Activated CD4-positive, alpha-beta T cell treated with anti-CD3 and anti-CD28 coated beads, Interleukin-2, amount 10 ng/mL, durations not matched to agents 24 days and 14 days (primary cell): ENCODE measurements around the gene CNN2. TPM values are rescaled to one million over a fixed set of nuclear protein-coding genes. Genes with fewer than 3 reads are reported as not detected.
A peak's percentile ranks its signal among the peaks of the same experiment; 100 is the strongest.

Experiments
- DNase-seq: peaks from one replicate; pipeline ENCODE4 v3.0.0; 2022
- H3K27ac Mint-ChIP-seq: one replicate; pipeline ENCODE4 v1.8.0; 2022; ENCODE audit warnings: mild to moderate bottlenecking, mixed read lengths
- H3K27me3 Mint-ChIP-seq: one replicate; pipeline ENCODE4 v1.8.0; 2022; ENCODE audit warnings: mixed read lengths
- H3K36me3 Mint-ChIP-seq: one replicate; pipeline ENCODE4 v1.8.0; 2022; ENCODE audit warnings: low read depth, mild to moderate bottlenecking, mixed read lengths
- H3K4me1 Mint-ChIP-seq: one replicate; pipeline ENCODE4 v1.8.0; 2021; ENCODE audit warnings: mixed read lengths
- H3K4me3 Mint-ChIP-seq: one replicate; pipeline ENCODE4 v1.8.0; 2022; ENCODE audit warnings: mild to moderate bottlenecking, moderate library complexity, mixed read lengths
- H3K9me3 Mint-ChIP-seq: one replicate; pipeline ENCODE4 v1.8.0; 2021; ENCODE audit warnings: mixed read lengths
- intact Hi-C: fragments of 100-400 bp; cut with micrococcal nuclease; formaldehyde crosslinking; loops from one replicate; pipeline ENCODE4 v1.15.1; 2023
- total RNA-seq: library from RNA; stranded (reverse); gene quantifications from 2 replicates; pipeline ENCODE4 v1.2.3, GENCODE V29; 2022

The CNN2 gene
- total RNA-seq, 1 donor from 2014 or later, result 112 TPM

- Mint-ChIP-seq H3K9me3 (no peaks in the 10 kb centered on the region), H3K27ac (peak overlapping the region; percentile 6), H3K36me3 (peaks cover 5% of the 10 kb centered on the region), H3K27me3 (no peaks in the 10 kb centered on the region), H3K4me1 (peaks cover 4% of the 10 kb centered on the region), H3K4me3 (no peak overlapping the region)
- intact Hi-C loops, result no loop called here
- no peak for DNase-seq
These were observed 24.8 kb downstream of the CNN2 start for GRCh38 chr19:1050989-1051788.

GRCh38 chr19:1051791-1052190 is 25.4 kb downstream of the CNN2 start:
- H3K9me3 Mint-ChIP-seq, result no peaks in the 10 kb centered on the region
- H3K4me1 Mint-ChIP-seq, result peaks cover 7% of the 10 kb centered on the region
- H3K36me3 Mint-ChIP-seq, result peaks cover 11% of the 10 kb centered on the region
- intact Hi-C loops, result no loop called here
- H3K27me3 Mint-ChIP-seq, result no peaks in the 10 kb centered on the region
- H3K4me3 Mint-ChIP-seq, result no peak overlapping the region
- no peak overlapping the region for H3K27ac Mint-ChIP-seq
- DNase-seq, result no peak

GRCh38 chr19:1052349-1052975 is 26.1 kb downstream of the CNN2 start:
- H3K27ac Mint-ChIP-seq, result peak overlapping the region; percentile 66
- H3K27me3 Mint-ChIP-seq, result no peaks in the 10 kb centered on the region
- intact Hi-C loops, result no loop called here
- no peak overlapping the region for H3K4me3 Mint-ChIP-seq
- peaks cover 10% of the 10 kb centered on the region for H3K4me1 Mint-ChIP-seq
- DNase-seq, result no peak
- H3K36me3 Mint-ChIP-seq, result peaks cover 14% of the 10 kb centered on the region
- no peaks in the 10 kb centered on the region for H3K9me3 Mint-ChIP-seq

GRCh38 chr19:1053176-1054101 is 27.0 kb downstream of the CNN2 start:
- DNase-seq, result no peak
- Mint-ChIP-seq H3K27ac (peak overlapping the region; percentile 66), H3K36me3 (peaks cover 15% of the 10 kb centered on the region), H3K27me3 (no peaks in the 10 kb centered on the region), H3K4me1 (peaks cover 15% of the 10 kb centered on the region), H3K9me3 (no peaks in the 10 kb centered on the region), H3K4me3 (no peak overlapping the region)
- intact Hi-C loops, result no loop called here

GRCh38 chr19:1054102-1055027 is 28.0 kb downstream of the CNN2 start:
- Mint-ChIP-seq H3K27ac (no peak overlapping the region), H3K4me1 (peaks cover 15% of the 10 kb centered on the region), H3K4me3 (no peak overlapping the region), H3K36me3 (peaks cover 15% of the 10 kb centered on the region), H3K27me3 (no peaks in the 10 kb centered on the region), H3K9me3 (no peaks in the 10 kb centered on the region)
- no peak for DNase-seq
- intact Hi-C loops, result no loop called here

GRCh38 chr19:1055028-1055425 is 28.6 kb downstream of the CNN2 start:
- intact Hi-C loops, result no loop called here
- peaks cover 15% of the 10 kb centered on the region for H3K4me1 Mint-ChIP-seq
- H3K9me3 Mint-ChIP-seq, result no peaks in the 10 kb centered on the region
- H3K4me3 Mint-ChIP-seq, result no peak overlapping the region
- H3K36me3 Mint-ChIP-seq, result peaks cover 15% of the 10 kb centered on the region
- H3K27ac Mint-ChIP-seq, result no peak overlapping the region
- H3K27me3 Mint-ChIP-seq, result no peaks in the 10 kb centered on the region
- no peak for DNase-seq

- Mint-ChIP-seq H3K27me3 (no peaks in the 10 kb centered on the region), H3K27ac (no peak overlapping the region), H3K4me1 (peaks cover 15% of the 10 kb centered on the region), H3K9me3 (no peaks in the 10 kb centered on the region), H3K4me3 (no peak overlapping the region), H3K36me3 (peaks cover 15% of the 10 kb centered on the region)
- DNase-seq, result no peak
- intact Hi-C loops, result no loop called here
These were observed 29.6 kb downstream of the CNN2 start for GRCh38 chr19:1055886-1056620.

DNA sequence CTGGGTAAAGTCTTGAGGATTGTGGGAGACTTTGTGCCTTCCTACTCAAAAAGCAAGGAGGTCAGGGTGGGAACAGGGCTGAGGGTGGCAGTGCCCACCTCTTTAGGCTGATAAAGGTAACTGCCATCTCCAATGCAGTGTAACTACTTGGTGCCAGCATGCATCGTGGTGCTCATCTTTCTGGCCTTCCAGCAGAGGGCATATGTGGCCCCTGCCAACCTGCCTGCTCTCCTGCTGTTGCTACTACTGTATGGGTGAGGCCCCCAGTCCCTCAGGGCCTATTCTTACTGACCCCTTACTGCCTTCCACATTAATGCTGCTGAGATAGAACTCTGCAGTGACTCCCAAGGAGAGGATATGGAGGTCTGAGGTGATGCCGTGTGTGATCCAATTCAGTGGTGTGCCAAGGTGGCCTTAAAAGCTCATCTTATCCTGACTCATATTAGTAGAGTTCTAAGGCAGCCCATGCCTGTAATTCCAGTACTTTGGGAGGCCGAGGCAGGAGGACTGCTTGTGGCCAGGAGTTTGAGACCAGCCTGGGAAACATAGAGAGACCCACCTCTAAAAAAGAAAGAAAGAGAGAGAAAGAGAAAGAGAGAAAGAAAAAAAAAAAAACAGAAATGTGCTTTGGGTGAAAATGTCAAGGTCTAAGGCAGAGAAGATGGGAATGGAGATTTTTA is 30.9 kb downstream of the CNN2 start:
- H3K36me3 Mint-ChIP-seq, result peaks cover 13% of the 10 kb centered on the region
- peak; percentile 80 for DNase-seq
- H3K4me3 Mint-ChIP-seq, result no peak overlapping the region
- H3K27ac Mint-ChIP-seq, result peak overlapping the region; percentile 38
- no peaks in the 10 kb centered on the region for H3K27me3 Mint-ChIP-seq
- peaks cover 16% of the 10 kb centered on the region for H3K4me1 Mint-ChIP-seq
- H3K9me3 Mint-ChIP-seq, result no peaks in the 10 kb centered on the region
- intact Hi-C loops, result no loop called here

DNA sequence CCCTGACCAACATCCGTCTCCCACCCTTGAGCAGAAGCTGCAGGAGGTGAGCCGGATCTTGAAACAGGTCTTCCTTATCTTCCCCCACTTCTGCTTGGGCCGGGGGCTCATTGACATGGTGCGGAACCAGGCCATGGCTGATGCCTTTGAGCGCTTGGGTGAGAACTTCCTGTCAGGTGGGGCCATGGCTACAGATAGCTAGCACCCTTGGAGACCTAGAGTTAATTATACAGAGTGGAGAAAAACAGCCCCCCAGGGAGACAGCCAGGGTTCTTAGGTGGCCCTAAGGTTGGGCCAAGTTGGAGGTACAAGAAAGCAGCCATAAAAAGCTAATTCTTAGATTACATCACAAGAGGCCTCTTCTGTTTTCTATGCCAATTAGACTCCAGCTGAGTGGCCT is 31.7 kb downstream of the CNN2 start:
- intact Hi-C loops, result no loop called here

GRCh38 chr19:1060689-1061088 is 34.3 kb downstream of the CNN2 start:
- no peak overlapping the region for H3K4me3 Mint-ChIP-seq
- H3K36me3 Mint-ChIP-seq, result peaks cover 12% of the 10 kb centered on the region
- H3K27me3 Mint-ChIP-seq, result no peaks in the 10 kb centered on the region
- no peaks in the 10 kb centered on the region for H3K9me3 Mint-ChIP-seq
- H3K27ac Mint-ChIP-seq, result no peak overlapping the region
- intact Hi-C loops, result no loop called here
- DNase-seq, result no peak
- H3K4me1 Mint-ChIP-seq, result peaks cover 28% of the 10 kb centered on the region

More for the DNA sequence above, 31.7 kb downstream of the CNN2 start:
- Mint-ChIP-seq H3K36me3 (peaks cover 13% of the 10 kb centered on the region), H3K4me3 (no peak overlapping the region), H3K9me3 (no peaks in the 10 kb centered on the region), H3K27me3 (no peaks in the 10 kb centered on the region), H3K4me1 (peaks cover 16% of the 10 kb centered on the region), H3K27ac (no peak overlapping the region)
- DNase-seq, result no peak

- H3K9me3 Mint-ChIP-seq, result no peaks in the 10 kb centered on the region
- H3K27me3 Mint-ChIP-seq, result no peaks in the 10 kb centered on the region
These were observed 35.6 kb downstream of the CNN2 start for GRCh38 chr19:1061987-1062386.

DNA sequence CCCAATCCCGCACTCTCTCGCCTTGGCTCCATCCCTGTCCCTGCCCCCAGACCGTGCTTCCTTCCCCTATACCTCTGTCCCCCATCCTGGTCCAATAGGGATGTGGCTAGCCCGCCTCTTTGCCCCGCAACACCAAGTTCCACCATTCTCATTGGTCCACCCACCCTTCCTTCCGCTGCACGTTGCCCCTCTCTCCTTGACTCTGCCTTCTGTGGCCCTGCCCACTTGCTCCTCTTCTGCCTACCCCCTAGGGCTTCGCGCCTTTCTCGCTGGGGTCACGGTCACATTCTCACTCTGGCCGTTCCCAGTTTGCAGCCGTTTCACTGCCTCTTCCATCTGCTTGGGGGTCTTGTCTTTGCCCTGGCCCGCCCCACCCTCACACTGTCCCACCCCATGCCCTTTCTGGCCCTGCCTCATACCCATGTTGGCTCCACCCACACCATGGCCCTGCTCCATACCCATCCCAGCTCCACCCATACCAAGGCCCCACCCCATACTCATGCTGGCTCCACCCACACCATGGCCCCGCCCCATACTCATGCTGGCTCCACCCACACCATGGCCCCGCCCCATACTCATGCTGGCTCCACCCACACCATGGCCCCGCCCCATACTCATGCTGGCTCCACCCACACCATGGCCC is 36.1 kb downstream of the CNN2 start:
- Mint-ChIP-seq H3K4me3 (no peak overlapping the region), H3K9me3 (no peaks in the 10 kb centered on the region), H3K27ac (peak overlapping the region; percentile 45), H3K36me3 (peaks cover under 1% of the 10 kb centered on the region), H3K27me3 (no peaks in the 10 kb centered on the region), H3K4me1 (peaks cover 27% of the 10 kb centered on the region)
- DNase-seq, result no peak
- intact Hi-C loops, result no loop called here

More at GRCh38 chr19:1061987-1062386, 35.6 kb downstream of the CNN2 start:
- intact Hi-C loops, result no loop called here
- DNase-seq, result no peak
- Mint-ChIP-seq H3K4me3 (no peak overlapping the region), H3K27ac (no peak overlapping the region), H3K36me3 (peaks cover 3% of the 10 kb centered on the region), H3K4me1 (peaks cover 30% of the 10 kb centered on the region)
